Measurements from ENCODE around the gene ZFR2.

DNA sequence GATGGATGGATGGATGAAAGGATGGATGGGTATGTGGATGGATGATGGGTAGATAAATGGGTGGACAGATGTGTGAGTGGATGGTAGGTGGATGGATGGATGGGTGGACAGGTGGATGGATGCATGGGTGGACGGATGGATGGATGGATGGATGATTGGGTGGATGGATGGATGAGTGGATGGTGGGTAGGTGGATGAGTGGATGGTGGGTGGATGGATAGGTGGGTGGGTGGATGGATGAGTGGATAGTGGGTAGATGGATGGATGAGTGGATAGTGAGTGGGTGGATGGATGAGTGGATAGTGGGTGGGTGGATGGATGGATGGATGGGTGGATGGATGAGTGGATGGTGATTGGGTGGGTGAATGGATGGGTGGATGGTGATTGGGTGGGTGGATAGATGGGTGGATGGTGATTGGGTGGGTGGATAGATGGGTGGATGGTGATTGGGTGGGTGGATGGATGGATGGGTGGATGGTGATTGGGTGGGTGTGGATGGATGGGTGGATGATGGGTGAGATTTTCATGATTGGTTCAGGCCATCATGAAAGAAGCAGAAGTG is 92.3 kb downstream of the ZFR2 start:
- TF ChIP-seq, protein P1, sequence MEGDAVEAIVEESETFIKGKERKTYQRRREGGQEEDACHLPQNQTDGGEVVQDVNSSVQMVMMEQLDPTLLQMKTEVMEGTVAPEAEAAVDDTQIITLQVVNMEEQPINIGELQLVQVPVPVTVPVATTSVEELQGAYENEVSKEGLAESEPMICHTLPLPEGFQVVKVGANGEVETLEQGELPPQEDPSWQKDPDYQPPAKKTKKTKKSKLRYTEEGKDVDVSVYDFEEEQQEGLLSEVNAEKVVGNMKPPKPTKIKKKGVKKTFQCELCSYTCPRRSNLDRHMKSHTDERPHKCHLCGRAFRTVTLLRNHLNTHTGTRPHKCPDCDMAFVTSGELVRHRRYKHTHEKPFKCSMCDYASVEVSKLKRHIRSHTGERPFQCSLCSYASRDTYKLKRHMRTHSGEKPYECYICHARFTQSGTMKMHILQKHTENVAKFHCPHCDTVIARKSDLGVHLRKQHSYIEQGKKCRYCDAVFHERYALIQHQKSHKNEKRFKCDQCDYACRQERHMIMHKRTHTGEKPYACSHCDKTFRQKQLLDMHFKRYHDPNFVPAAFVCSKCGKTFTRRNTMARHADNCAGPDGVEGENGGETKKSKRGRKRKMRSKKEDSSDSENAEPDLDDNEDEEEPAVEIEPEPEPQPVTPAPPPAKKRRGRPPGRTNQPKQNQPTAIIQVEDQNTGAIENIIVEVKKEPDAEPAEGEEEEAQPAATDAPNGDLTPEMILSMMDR (IDR thresholded peaks at IDR 0.05): no peak
- TF ChIP-seq EP300 (IDR thresholded peaks at IDR 0.05): no peak
- no peak for TF ChIP-seq POLR2A (IDR thresholded peaks at IDR 0.05; ENCODE audit: low read depth)
